WI38 (cell line): Measurements from ENCODE around the gene ESPNL.

Experiments used
- H3K4me3 ChIP-seq: 2 replicates; pipeline ENCODE4 v1.5.1; 2011; ENCODE audit warnings: low read depth, mild to moderate bottlenecking, control low read depth, low read length
- TF ChIP-seq, protein P1 (sequence below): IDR thresholded peaks from 2 replicates; pipeline ENCODE4 v1.5.1; 2012; ENCODE audit warnings: low read depth, mild to moderate bottlenecking, control low read depth, low read length

The ESPNL gene

DNA sequence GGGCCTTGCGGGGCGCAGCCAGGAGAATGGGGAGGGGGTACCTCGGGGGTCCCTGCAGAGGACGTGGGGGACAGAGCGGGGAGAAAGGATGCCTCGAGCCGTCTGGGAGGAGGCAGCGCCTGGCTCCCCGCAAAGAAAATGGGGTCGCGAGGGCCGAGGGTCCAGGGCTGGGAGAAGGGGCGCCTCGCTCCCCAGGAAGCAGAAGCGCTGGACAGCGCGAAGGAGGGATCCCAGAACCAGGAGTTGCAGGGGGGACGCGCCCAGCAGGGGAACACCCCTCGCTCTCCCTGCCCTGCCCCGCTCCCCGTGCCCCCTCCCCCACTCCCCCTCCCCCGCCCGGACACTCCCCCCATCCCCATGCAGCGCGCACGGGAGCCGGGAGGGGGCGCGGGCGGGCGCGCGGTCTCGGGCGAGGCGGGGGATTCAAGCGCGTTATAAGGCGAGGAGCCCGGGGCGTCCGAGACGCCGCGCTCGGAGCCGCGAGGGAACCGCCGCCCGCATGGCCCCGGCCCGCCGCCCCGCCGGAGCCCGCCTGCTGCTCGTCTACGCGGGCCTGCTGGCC lies 58.5 kb downstream of the ESPNL start, which contains the start of gene ERFE:
TSS of gene ERFE (plus strand) at position 462 of the 562 bp plus-strand sequence. CDS start at position 500, 38 bp downstream.
- TF ChIP-seq, protein P1, sequence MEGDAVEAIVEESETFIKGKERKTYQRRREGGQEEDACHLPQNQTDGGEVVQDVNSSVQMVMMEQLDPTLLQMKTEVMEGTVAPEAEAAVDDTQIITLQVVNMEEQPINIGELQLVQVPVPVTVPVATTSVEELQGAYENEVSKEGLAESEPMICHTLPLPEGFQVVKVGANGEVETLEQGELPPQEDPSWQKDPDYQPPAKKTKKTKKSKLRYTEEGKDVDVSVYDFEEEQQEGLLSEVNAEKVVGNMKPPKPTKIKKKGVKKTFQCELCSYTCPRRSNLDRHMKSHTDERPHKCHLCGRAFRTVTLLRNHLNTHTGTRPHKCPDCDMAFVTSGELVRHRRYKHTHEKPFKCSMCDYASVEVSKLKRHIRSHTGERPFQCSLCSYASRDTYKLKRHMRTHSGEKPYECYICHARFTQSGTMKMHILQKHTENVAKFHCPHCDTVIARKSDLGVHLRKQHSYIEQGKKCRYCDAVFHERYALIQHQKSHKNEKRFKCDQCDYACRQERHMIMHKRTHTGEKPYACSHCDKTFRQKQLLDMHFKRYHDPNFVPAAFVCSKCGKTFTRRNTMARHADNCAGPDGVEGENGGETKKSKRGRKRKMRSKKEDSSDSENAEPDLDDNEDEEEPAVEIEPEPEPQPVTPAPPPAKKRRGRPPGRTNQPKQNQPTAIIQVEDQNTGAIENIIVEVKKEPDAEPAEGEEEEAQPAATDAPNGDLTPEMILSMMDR = 0 out of 2 replicates have a peak, but pooled peaks have one; percentile 21
- H3K4me3 ChIP-seq = peak within 1 kb of the TSS; percentile 56

DNA sequence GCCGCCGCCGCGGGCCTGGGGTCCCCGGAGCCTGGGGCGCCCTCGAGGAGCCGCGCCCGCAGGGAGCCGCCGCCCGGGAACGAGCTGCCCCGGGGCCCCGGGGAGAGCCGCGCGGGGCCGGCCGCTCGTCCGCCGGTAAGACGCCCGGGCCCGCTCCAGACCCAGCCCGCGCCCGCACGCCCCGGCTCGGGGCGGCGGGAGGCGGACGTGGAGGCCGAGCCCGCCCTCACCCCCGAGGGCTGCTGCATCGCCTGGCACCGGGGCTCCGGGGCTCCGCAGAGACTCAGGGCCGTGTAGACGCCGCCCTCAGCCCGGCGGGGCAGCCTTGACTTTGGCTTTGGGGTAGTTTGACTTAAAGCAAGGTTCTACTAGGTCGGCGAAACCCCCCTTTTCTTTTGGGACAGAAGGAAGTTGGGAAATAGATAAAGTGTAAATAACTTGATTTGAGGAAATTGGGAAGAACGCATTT lies 59.0 kb downstream of the ESPNL start:
- peak overlapping the region; percentile 56 for H3K4me3 ChIP-seq
- TF ChIP-seq, protein P1 = no peak

DNA sequence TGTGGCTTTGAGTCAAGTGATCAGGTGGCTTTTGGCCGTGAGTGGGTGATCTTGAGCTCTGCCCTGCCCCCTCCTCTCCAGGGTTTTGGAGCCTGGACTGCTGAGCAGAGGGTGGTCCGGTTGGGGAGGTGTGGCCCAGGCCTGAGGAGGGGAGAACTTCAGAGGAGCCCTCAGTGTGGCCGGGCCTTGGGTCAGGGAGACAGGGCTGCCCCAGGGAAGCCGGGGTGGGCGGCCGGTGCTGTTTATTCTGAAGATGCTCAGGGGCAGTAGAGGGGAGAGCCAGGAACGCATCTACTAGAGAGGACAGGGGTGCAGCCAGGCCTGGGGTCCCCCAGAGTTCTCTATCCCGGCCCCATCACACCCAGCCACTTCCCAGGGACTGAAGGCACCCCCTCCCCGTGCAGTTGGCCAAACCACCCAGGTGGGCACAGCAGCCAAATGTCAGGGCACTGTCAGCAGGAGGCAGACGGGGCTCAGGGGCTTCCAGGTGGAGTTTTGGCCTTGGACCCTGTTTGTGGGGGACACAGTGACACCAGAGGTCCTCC lies 59.6 kb downstream of the ESPNL start:
- TF ChIP-seq, protein P1 = no peak
- peak overlapping the region; percentile 56 for H3K4me3 ChIP-seq

DNA sequence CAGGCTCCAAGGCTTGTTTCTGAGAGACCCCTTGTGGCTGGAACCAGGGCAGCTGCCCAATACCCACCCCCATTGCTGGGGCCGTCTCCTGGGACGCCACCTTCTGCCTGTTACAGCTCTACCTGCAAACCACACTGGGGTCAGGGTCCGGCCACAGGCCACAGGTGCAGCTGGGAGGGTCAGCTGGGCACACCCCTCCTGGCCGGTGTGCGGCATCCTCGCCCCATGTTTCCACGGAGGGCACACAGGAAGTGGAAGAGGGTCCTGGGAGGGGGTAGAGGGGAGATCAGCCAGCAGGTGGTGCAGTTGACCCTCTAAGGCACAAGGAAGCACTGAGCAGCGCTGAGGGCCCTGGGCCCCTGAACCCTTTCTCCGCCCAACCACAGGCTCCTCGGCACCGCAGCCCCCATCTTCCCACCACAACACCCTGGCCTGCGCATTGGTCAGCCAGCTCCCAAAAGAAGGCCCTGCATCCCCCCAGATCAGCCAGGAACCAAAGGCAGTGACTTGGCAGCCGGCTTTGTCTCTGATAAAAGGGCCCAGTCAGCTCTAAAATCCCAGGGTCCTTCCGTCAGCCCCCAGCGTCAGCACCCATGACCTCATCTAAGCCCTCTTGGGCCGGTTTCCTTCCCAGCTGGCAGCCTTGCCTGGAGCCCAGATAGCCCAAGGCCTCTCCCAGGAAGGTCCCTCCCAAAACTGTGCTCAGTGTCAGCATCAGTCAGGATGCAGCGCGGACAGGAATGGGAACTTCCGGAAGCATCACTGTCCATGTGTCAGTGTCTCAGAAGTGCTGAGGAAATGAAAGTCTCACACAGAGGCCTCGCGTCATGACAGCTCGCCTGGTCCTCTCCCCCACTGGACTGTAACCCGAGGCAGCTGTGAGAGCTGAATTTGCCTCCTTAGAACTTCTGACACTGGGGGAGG lies 60.3 kb downstream of the ESPNL start:
- TF ChIP-seq, protein P1 = peak; percentile 31
- H3K4me3 ChIP-seq = no peak overlapping the region

DNA sequence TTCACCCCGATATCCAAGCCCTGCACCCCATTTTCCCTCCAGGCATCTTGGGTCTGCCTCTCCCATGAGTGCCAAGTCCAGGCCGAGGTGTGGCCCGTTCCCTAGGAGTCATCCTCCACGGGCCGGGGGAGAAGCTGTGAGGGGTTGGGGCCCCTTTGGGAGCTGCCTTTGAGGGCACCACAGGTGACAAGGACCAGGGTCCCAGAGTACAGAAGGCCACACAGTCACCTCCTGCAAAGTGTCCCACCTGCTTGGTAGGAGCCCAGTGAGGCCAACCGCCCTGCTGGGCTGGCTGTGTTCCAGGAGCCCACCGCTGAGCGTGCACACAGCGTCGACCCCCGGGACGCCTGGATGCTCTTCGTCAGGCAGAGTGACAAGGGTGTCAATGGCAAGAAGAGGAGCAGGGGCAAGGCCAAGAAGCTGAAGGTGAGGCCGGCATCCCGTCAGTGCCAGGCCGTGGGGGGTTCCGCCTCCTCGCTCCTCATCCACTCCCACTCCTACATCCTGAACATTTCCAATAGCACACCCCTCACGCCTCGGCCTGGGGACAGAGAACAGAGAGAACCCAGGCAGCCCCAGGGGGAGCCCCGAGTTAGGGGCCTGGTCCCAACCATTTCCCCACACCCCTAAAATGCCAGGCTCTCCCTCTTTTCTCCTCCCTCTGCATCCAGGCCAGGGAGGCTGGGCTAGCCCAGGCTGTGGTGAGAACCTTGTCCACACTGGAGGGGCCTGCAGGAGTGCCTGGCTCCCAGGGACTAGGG lies 61.3 kb downstream of the ESPNL start:
- no peak overlapping the region for H3K4me3 ChIP-seq
- TF ChIP-seq, protein P1 = no peak

DNA sequence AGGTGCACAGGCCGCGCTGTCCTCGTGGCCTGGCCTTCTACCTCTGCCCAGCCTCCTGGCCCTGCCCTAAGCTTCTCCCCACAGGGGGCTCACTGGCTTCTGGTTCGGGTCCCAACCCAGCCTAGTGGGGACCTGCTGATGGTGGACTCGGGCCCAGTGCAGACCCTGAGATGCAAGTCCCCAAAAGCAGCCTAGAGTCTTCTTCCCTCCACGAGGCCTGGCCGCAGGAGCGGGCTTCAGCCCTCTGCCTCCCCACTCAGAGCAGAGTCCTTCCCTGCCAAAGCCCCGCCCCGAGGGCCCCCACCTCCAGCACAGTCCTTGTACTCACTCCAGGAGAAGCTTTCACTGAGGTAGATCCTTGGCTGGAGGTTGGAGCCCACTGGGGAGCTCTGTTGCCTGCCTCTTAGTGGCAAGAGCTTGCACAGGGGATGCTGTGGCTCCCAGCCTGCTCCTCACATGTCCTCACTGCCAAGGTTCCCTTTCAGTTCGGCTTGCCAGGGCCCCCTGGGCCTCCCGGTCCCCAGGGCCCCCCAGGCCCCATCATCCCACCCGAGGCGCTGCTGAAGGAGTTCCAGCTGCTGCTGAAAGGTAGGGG lies 62.2 kb downstream of the ESPNL start:
- H3K4me3 ChIP-seq = no peak overlapping the region
- TF ChIP-seq, protein P1 = no peak
